Amniotic stem cell (primary cell): ENCODE data around the gene CNOT11.

Experiments
- DNase-seq: peaks from one replicate; lab custom pipeline; 2025; lab: John Stamatoyannopoulos, UW

CNOT11 gene

DNA sequence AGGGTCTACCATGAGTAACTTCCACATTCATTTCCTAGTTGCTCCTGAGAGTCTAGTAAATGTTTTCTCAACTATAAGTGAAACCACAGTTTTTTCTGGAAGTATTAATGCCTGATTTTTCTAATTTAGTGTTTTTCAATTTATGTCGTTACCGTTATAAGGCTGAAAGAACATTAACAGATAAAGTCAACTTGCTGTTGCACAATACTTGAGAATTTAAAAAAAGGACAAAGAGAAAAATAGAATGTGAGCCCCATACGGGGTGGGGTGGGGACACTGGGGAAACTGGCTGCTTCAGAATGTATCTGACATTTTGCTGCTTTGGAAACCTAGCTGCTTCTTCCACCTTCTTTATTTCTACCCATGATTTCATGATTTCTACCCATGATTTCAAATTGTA is 26.2 kb downstream of the CNOT11 start:
- DNase-seq = no peak

DNA sequence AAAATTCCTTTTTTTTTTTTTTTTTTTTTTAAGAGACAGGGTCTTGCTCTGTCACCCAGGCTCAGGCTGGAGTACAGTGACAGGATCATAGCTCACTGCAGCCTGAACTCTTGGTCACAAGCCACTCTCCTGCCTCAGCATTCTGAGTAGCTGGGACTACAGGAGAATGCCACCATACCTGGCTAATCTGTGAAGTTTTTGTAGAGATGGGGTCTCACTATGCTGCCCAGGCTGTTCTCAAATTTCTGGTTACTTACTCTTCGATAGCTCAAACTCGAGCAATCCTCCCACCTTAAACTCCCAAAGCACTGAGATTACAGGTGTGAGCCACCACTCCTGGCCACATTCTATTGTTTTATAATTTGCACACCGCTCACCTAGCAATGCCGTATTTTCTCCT is 28.8 kb downstream of the CNOT11 start:
- DNase-seq = no peak

DNA sequence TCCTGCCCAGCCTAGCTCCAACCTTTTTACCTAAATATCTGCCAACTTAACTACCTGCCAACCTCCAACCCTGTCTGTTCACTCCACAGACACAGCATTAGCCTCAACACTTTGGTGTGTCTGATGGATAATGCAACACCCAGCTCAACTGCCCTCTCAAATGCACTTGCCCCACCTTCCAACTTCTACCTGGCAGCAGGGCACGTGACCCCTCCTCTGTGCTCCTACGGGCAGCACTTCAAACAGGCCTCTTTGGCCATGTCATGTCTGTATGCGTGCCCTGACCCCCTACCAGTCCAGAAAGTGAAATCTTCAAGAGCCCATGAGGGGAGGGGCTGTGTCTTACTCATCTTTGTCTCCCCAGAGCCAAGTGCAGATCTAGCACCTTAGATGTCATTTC is 30.3 kb downstream of the CNOT11 start:
- no peak for DNase-seq

DNA sequence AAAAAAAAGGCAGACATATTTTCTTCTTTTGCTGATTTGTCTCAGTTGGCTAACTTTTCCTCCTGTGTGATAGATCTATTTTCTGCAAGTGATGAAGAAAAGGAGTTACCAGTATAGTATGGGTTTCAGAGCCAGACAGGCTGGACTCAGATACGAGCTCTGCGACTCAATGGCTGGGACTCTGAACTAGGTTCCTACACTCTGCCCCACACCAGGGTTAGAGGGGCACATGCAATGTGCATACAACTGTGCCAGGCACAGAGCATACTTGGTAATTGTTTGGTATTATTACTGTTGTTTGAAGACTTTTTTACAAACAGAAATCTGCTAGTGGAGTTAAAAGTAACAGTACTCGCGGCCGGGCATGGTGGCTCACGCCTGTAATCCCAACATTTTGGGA is 34.0 kb downstream of the CNOT11 start:
- no peak for DNase-seq

DNA sequence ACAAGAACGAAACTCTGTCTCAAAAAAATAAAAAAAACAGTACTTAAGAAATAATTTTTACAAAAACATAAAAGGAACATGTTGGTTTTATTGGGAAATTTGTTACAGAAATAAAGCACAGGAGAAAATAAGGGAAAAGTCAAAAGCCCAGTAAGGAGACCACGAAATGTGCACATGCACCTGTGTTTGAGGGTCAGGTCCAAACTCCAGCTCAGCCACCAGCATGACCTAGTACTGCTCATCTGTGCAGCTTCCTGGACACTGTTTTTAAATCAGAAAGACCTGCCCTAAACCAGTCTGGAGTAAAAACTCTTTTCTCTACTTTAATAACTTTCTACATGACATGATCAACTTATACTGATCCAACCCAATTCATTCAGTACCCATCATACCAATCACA is 34.6 kb downstream of the CNOT11 start:
- no peak for DNase-seq

DNA sequence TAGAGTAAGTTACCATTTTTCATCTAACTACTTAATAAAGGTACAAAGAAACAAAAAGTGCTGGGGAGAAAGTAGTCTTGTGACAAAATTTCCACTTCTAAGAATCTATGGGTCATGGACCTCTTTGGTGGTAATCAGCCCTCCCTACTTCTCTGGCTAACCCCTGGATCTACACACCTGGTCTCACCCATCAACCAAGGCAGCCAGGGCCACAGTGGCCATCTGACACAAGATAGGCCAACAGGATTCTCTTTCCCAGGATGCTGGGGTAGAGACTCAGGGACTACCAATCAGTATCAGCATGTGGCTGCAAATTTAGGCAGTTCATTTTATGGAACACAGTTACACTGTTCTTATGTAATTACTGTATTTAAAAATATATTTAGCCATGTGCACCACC is 38.0 kb downstream of the CNOT11 start:
- DNase-seq = no peak

DNA sequence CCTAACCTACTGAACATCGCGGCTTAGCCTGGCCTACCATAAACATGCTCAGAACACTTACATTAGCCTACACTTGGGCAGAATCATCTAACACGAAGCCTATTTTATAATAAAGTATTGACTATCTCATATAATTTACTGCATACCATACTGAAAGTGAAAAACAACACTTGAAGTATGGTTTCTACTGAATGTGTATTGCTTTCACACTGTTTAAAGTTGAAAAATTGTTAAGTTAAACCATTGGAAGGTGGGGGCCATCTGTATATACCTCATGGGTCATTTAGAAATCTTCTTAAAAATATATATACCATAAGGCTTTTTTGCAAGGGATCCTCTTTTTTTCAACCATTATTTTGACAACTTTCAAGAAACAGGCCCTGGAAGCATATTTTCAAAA is 39.3 kb downstream of the CNOT11 start:
- no peak for DNase-seq

DNA sequence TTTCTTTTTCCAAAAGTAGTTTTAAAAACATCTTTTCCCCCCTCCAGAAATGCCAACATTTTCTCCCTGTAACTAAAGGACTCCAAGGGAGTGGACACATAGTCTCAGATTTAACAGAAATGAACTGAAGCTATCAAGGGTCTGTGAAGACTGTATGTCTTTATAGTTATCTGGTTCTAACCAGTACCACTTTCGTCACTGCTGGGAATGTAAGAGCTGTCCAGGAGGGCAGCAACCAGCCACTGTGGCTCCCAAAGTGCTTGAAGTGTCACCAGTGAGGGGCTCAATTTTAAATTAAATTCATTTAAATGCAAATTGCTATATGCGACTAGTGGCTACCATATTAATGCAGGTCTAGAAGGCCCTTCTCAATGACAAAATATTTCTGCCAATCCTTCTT is 40.9 kb downstream of the CNOT11 start:
- no peak for DNase-seq

DNA sequence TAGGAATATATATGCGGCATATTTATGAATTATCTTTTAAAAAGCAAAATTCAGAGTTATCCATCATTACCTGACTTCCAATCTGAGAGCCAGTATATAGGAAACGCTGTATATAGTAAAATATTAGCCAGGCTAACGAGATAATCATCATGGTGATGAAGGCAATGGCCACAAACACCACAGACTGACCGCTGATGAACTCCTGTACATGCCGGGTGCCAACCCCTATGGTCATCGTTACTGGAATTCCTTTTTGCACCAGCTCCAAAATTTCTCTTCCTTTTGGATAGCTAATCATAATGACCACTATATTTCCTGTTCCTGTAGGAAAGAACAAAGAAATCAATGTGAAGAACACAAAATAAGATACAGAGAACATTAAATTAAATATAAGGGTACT is 42.2 kb downstream of the CNOT11 start:
- no peak for DNase-seq

DNA sequence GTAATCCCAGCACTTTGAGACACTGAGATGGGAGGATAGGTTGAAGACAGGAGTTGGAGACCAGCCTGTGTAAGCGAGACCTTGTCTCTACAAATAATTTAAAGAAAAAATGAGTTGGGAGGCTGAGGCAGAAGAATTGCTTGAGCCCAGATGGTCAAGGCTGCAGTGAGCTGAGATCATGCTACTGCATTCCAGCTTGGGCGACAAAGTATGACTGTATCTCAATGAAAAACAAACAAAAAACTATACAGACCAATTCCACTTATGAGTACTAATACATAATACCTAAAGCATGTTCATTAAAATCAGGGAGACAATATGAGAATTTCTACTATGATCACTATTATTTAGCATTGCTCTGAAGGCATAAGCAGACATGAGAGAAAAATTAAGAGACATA is 43.2 kb downstream of the CNOT11 start:
- no peak for DNase-seq

DNA sequence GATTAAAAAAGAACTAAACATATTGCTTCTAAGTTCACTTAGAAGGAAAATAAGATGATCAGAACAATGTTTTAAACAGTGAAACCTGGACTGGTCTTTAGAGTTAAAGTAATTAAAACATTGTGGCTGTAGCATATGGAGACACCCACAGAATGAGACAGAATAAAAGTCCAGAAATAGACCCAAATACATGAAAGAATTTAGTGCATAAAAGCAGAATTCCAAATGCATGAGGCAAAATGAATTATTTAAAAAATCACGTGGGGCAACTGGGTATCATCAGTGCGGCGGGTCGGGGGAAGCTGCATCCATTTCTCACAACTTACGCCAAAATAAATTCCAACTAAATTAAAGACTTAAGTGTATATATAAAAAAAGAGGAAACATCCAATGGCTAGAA is 43.7 kb downstream of the CNOT11 start:
- no peak for DNase-seq

DNA sequence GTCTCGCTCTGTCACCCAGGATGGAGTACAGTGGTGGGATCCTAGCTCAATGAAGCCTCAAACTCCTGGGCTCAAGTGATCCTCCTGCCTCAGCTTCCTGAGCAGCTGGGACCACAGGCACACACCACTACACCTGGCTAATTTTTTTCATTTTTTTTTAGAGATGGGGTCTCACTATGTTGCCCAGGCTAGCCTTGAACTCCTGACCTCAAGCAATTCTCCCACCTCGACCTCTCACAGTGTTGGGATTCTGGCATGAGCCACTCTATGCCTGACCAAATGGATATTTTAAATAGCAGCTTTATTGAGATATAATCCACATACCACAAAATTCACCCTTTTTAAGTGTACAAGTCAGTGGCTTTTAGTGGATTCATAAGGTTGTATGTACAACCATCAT is 44.7 kb downstream of the CNOT11 start:
- no peak for DNase-seq

DNA sequence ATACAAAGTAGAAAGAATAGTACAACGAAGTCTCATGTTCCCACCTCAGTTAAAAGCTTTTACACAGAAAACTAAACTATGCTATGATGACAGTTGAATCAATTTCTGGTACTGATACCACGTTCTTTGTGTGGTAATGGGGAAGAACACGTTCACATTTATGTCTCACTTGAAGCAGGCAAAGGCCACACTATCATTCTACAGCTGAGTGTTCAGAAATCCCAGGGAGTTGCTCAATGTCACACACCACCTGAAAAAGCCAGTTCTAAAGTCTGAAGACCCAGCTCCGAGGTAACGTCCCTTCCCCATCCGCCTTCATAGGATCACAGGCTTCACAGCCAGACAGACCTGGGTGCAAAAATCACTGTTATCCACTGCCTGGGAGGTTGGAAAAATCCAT is 46.9 kb downstream of the CNOT11 start:
- no peak for DNase-seq

DNA sequence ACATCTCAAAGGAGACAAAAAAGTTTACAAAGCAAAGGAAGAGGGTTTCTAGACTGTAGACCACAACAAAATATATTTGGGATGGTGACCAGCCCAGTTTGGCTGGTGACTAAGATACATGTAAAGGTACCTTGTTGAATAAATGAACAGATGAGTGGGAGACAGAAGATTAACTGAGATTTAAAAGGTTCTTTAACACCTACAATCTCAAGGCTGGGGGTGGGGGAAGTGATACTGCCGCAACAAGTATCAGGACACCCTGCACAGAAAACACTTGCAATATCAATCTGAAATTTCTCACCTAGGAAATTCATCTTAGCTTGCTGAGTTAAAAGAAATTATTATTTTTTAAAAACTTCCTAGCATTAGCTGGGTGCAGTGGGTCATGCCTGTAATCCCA is 47.5 kb downstream of the CNOT11 start:
- no peak for DNase-seq

DNA sequence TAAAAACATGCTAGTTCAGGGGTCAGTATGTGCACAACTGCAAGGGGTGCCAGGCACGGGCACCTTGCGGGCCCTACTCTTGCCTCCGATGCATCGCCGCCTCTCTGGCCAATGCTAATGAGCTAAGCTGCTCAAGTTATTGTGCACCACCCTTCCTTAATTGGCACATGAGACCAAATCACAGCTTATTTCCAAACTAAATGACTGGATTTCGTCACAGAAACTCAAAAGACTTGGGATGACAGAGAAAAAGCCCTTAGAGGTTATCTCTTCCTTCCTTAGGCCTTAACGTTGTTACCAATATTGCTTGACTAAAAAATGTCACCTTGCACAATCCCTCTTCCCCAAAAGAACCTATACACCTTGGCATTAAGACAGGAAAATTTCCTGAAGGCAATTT is 48.1 kb downstream of the CNOT11 start:
- DNase-seq = no peak

DNA sequence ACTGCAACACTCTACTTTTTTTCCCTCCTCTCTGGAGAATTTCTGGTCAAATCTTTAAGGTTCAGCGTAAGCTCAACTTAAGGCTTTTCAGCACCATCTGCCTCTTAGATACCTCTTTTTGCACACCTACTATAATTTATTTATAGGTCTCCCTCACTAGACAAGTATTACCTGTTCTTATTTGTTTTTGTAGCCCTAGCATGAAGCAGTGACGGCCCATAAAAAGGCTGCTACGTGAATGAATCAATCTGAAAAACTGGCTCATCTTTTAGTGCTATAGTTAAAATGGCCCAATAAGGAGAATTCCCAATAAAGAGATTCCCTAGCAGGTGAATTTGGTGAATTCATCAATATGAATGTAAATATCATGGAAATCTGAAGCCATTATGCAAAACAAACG is 49.3 kb downstream of the CNOT11 start:
- no peak for DNase-seq

DNA sequence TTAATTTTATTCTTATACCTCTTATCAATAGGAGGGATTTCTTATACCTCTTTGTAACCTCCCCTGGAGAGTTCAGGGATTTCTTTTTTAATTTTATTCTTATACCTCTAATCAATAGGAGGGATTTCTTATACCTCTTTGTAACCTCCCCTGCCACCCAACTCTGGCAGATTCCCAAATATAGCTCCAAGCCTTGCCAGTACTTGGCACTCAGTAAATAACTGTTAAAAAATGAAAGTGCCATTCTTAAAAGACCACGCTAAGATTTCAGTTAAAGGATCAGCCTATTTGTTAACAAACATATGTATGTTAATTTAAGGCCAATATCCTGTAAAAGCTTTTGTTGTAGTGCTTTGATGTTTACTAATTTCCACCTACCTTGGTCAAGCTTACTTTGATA is 51.0 kb downstream of the CNOT11 start:
- no peak for DNase-seq

DNA sequence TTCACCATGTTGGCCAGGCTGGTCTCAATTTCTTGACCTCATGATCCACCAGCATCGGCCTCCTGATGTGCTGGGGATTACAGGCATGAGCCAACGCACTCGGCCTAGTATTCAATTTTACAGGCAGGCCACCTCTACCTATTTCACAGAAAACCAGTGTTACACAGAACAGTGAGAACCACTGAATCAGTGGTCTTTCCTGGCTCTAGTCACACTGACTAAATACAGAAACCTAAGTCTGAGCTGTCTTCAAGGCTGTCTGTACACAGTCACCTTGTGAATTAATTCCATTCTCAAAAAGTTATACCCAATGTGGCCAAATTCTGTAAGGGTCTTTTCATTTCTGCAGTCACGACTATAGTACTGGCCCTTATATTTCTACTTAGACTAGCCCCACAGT is 52.3 kb downstream of the CNOT11 start:
- no peak for DNase-seq

DNA sequence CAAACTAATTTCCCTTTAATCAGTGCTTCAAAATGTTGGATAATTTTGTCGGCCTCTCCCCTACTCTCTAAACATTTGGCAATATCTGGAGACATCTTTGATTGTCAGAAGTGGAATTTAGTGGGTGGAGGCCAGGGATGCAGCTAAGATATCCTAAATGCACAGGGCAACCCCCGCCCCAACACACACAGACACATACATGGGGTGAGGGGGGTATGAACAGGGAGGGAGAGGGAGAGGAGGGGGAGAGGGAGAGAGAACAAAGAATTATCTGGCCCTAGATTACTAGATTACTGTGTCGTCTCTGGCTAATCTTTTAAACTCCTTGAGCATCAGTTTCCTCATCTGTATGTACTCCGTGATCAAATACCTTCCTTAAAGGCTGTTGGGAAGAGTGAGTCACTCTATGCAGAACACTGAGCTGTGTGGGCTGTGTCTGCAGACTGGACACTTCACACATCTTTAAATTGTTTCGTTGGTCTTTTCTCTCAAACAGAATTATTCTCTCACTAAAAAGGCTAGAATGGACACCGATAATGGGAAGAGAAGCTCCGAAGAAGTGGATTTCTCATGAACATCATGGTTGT is 52.9 kb downstream of the CNOT11 start:
- DNase-seq = peak; percentile 25

DNA sequence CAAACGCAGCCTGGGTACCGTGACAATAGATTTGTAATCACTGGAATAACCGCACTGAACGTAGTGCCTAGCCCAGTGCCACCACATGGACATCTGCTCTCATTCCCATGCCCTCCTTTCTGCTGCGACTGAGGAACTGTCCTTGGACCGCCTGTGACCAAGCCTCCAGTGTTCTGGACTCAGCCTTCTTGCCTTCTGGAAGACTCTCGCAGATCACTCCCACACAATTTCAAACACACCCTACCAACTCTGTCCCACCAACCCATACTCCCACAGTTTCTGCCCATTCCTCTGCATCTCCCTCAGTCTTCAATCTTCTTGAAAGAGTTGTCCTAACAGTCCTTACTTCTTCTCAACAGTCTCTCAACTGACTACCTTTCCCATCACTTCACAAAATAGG is 53.7 kb downstream of the CNOT11 start:
- DNase-seq = no peak

DNA sequence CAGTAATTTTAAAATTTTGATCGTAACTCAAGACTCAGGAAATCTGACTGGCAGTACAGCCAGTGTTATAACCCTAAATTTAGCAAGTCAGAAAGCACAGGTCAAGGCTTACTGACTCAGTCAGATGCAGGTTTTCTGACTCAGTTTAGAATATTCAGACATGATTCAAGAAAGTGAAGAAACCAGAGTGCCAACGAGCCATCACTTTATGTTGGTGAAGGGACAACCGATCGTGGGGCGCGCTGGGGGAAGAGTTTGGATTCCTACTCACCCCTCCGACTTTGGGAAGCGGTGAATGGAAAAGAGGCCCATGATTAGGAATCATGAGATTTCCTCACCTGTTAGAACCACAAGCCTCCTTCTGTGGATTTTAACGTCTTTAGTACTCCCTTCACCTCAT is 54.8 kb downstream of the CNOT11 start:
- no peak for DNase-seq

DNA sequence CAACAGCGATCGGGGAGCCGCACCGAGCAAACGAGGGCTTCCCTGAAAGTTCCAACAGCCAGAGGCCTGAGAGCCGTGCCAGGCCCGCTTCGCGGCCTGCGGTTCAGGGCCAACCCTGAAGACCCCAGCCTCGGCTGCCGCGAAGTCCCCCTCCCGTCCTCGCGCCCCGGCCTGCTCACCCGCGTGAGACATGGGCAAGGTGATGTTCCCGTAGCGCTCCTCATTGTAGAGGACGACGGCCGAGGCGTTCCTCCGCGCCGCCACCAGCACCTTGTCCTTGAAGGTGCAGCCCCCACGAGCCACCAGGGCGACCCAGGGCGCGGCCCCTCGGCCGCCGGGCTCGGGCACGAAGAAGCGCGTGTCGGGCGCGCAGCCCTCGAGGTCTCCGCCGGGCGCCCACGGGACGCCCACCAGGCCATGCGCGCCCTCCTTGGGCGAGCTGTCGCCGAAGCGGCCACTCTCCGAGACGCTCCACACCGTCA is 55.3 kb downstream of the CNOT11 start:
- DNase-seq = no peak

DNA sequence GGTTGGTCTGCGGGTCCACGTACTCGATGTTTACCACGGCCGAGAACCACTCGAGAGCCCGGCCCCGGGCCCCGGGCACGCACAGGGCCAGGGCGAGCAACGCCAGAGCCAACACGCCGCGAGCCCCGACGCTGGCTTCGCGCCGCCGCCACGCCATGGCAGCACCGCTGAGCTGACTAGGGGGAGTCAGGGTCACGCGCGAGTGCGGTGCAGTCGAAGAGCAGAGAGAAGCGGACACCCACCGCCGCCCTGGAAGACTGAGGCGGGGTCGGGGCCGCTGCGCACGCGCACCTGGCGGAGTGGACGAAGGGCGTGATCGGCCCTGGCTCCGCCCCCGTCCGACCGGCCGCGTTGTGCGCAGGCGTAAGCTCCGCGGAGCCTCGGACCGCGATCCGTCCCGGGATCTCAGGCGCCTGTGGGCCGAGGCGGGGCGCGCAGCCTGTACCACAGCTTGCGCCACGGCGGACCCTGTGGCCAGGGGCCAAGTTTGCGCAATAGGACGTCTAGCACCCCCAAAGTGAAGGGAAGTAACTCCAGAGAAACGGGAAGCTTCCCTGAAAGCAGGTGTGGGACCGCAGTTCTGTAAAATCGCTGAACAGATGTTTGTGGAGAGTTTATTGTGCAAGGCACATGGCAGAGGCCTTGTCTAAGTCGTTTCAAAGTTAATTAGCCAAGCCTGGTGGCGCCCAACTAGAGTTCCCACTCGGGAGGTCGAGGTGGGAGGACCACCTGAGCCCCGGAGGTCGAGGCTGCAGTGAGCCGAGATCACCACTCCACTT is 55.9 kb downstream of the CNOT11 start, which contains the start of gene RNF149:
Gene RNF149 (minus strand): TSS at position 270 of the 779 bp plus-strand sequence. CDS start 113 bp downstream, at position 157.
- peak; percentile 57 for DNase-seq
